Tibial nerve (tissue), 4 donors: ENCODE results near the gene IPO4. TPM values are rescaled to one million over a fixed set of nuclear protein-coding genes. Genes with fewer than 3 reads are reported as not detected.

ENCODE experiments used
- DNase-seq, 2 donors: peaks; one replicate each; pipeline ENCODE4 v3.0.0-alpha.2; 2019; ENCODE audit warnings: low spot score in 2 of 2
- H3K27ac ChIP-seq, 4 donors: fragments of 200-600 bp; sonication (generic) in 3 of 4; one replicate each; pipeline ENCODE4 v1.5.1; 2017 to 2019; ENCODE audit warnings: mild to moderate bottlenecking in 1 of 4
- H3K27me3 ChIP-seq, 2 donors: fragments of 200-600 bp; sonication (generic) in 1 of 2; one replicate each; pipeline versions ENCODE4 v1.5.1 to v1.6.0; 2017 to 2019
- H3K36me3 ChIP-seq, 3 donors: fragments of 200-600 bp; sonication (generic); one replicate each; pipeline ENCODE4 v1.5.1; 2018 to 2019
- H3K4me1 ChIP-seq, 4 donors: fragments of 200-600 bp; sonication (generic) in 3 of 4; one replicate each; pipeline ENCODE4 v1.5.1; 2017 to 2019
- H3K4me3 ChIP-seq, 4 donors: fragments of 200-600 bp; sonication (generic) in 3 of 4; one replicate each; pipeline ENCODE4 v1.5.1; 2017 to 2019; ENCODE audit warnings: mild to moderate bottlenecking in 1 of 4, moderate library complexity in 1 of 4
- H3K9me3 ChIP-seq, 4 donors: fragments of 200-600 bp; sonication (generic) in 3 of 4; one replicate each; pipeline ENCODE4 v1.5.1; 2017 to 2019
- CTCF ChIP-seq, 5 experiments: fragments of 200-600 bp in 3 of 5; fragments of 450-650 bp in 2 of 5; sonication (generic) in 3 of 5; IDR thresholded peaks; one replicate each; pipeline ENCODE4 v1.5.1; 2016 to 2019; ENCODE audit warnings: antibody characterized with exemption in 5 of 5, mild to moderate bottlenecking in 3 of 5, moderate library complexity in 2 of 5
- EP300 ChIP-seq, 2 donors: sonication (generic); formaldehyde crosslinking; IDR thresholded peaks; one replicate each; pipeline ENCODE4 v1.6.1; 2017; ENCODE audit warnings: antibody characterized with exemption in 2 of 2, mild to moderate bottlenecking in 1 of 2
- POLR2A ChIP-seq, 2 donors: fragments of 450-650 bp; IDR thresholded peaks; one replicate each; pipeline ENCODE4 v1.6.1; 2017; ENCODE audit warnings: antibody characterized with exemption in 2 of 2, mild to moderate bottlenecking in 2 of 2, moderate library complexity in 2 of 2
- WGBS, 2 donors: methylation state at CpG; one replicate each; pipeline ENCODE4 v1.1.5; 2018; 5-methylcytosine and 5-hydroxymethylcytosine counted together
- total RNA-seq, 4 donors: library from RNA; depleted of rRNA; stranded (reverse); fragments of >200 nt; gene quantifications; one replicate each; pipeline ENCODE4 v1.1.0, GENCODE V29; 2016

IPO4 gene
- total RNA-seq, 4 donors from 2014 or later: 19.4 to 88.5 (median 26.9) TPM

GRCh38 chr14:24235804-24236688 lies 47.4 kb upstream of the IPO4 start:
- H3K4me1 ChIP-seq: peaks cover 0 to 70% (median 35%) of the 10 kb centered on the region in 4 donors
- peaks cover 6 to 59% (median 9%) of the 10 kb centered on the region in 3 donors for H3K36me3 ChIP-seq
- H3K9me3 ChIP-seq: no peaks in the 10 kb centered on the region
- WGBS, 2 donors: 85 to 95% methylated on average over 5 of the region's 5 CpGs
- no peak for TF ChIP-seq POLR2A (IDR thresholded peaks at IDR 0.05)
- no peak for TF ChIP-seq EP300 (IDR thresholded peaks at IDR 0.05)
- TF ChIP-seq CTCF (IDR thresholded peaks at IDR 0.05): no peak
- H3K27ac ChIP-seq: no peak overlapping the region
- no peaks in the 10 kb centered on the region for H3K27me3 ChIP-seq
- H3K4me3 ChIP-seq: no peak overlapping the region
- no peak for DNase-seq

GRCh38 chr14:24234095-24235005 lies 45.7 kb upstream of the IPO4 start:
- 84 to 91% methylated on average over 3 of the region's 3 CpGs for WGBS, 2 donors
- Histone ChIP-seq H3K4me1 (peaks cover 0 to 58% (median 24%) of the 10 kb centered on the region in 4 donors), H3K27me3 (no peaks in the 10 kb centered on the region), H3K36me3 (peaks cover 0 to 42% (median 0%) of the 10 kb centered on the region in 3 donors), H3K4me3 (no peak overlapping the region), H3K27ac (no peak overlapping the region), H3K9me3 (no peaks in the 10 kb centered on the region)
- TF ChIP-seq POLR2A (IDR thresholded peaks at IDR 0.05) (no peak), CTCF (IDR thresholded peaks at IDR 0.05) (no peak), EP300 (IDR thresholded peaks at IDR 0.05) (no peak)
- DNase-seq: no peak

GRCh38 chr14:24233538-24233866 lies 44.9 kb upstream of the IPO4 start:
- Histone ChIP-seq H3K4me1 (peaks cover 0 to 50% (median 23%) of the 10 kb centered on the region in 4 donors), H3K27ac (peak overlapping the region; percentile 80 to 94 (median 89)), H3K36me3 (peaks cover 0 to 33% (median 0%) of the 10 kb centered on the region in 3 donors), H3K9me3 (no peaks in the 10 kb centered on the region), H3K4me3 (peak overlapping the region; percentile 51 to 98 (median 88)), H3K27me3 (no peaks in the 10 kb centered on the region)
- DNase-seq: no peak
- WGBS, 2 donors: 63 to 74% methylated on average over 2 of the region's 2 CpGs
- TF ChIP-seq CTCF (IDR thresholded peaks at IDR 0.05): no peak
- no peak for TF ChIP-seq POLR2A (IDR thresholded peaks at IDR 0.05)
- TF ChIP-seq EP300 (IDR thresholded peaks at IDR 0.05): no peak

GRCh38 chr14:24232645-24233537 lies 44.3 kb upstream of the IPO4 start, which contains the start of gene GMPR2:
Gene GMPR2 (plus strand): TSS chr14:24232929. CDS start chr14:24233254, 325 bp downstream.
- H3K4me3 ChIP-seq: peak within 1 kb of the TSS; percentile 51 to 98 (median 88)
- H3K36me3 ChIP-seq: peaks cover 0 to 33% (median 0%) of the 10 kb centered on the region in 3 donors
- DNase-seq: no peak
- peak in 1 of 2 donors; percentile 4 for TF ChIP-seq EP300 (IDR thresholded peaks at IDR 0.05)
- TF ChIP-seq CTCF (IDR thresholded peaks at IDR 0.05): no peak
- no peak for TF ChIP-seq POLR2A (IDR thresholded peaks at IDR 0.05)
- no peaks in the 10 kb centered on the region for H3K9me3 ChIP-seq
- peak within 1 kb of the TSS; percentile 80 to 94 (median 89) for H3K27ac ChIP-seq
- H3K27me3 ChIP-seq: no peaks in the 10 kb centered on the region
- peaks cover 0 to 44% (median 23%) of the 10 kb centered on the region in 4 donors for H3K4me1 ChIP-seq
- 3 to 7% methylated on average over 26 to 34 of the region's 38 CpGs for WGBS, 2 donors
